ENCODE measurements around the gene RASGRF1. TPM values are rescaled to one million over a fixed set of nuclear protein-coding genes. Genes with fewer than 3 reads are reported as not detected.

RASGRF1 gene
- polyA plus RNA-seq, 1 donor (not counting 4 experiments of a cell fraction or from before 2014, with no cell fraction given) = 0.08 TPM

- dilution Hi-C loops (cut with MboI; ENCODE audit: extremely low pct_ligation_motif_present, low sequenced_read_pairs) = no loop called here
These were observed 13.9 kb downstream of the RASGRF1 start for GRCh38 chr15:79076661-79077060.

DNA sequence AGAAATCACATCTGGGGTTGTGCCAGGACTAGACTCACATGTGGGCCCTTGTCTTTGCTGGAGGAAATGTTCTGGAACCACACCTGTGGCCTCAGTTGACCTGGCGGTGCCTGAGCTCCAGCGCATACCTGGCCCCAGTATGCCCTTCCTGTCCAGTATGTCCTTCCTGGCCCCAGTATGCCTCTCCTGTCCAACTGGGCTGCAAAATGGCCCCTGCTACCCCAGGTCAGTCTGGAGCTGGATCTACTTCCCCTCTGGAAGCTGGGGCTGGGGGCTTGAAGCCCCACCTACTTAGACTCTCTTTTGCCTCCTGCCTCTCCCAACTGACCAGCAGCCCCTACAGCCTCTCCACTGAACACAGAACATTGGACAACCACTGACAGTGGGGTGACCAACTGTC lies 15.3 kb downstream of the RASGRF1 start:
- Histone ChIP-seq H4K20me1 (ENCODE audit: control insufficient read depth, extremely low read depth, insufficient read depth, low read length) (peaks cover 3% of the 10 kb centered on the region), H3K9me3 (ENCODE audit: control insufficient read depth, low read depth, low read length) (no peaks in the 10 kb centered on the region), H2AFZ (ENCODE audit: control insufficient read depth, low read length) (no peak overlapping the region), H3K9me1 (ENCODE audit: control insufficient read depth, extremely low read depth, insufficient read depth, low read length) (no peaks in the 10 kb centered on the region), H3K36me3 (ENCODE audit: control insufficient read depth in 2 of 2, extremely low read depth in 1 of 2, insufficient read depth in 2 of 2, low read length in 2 of 2) (no peaks in the 10 kb centered on the region), H3K79me2 (ENCODE audit: control insufficient read depth, insufficient read depth, low read length) (no peaks in the 10 kb centered on the region), H3K4me3 (ENCODE audit: control insufficient read depth in 2 of 3, extremely low read depth in 1 of 3, insufficient read depth in 2 of 3, low read depth in 1 of 3, low read length in 3 of 3) (no peak overlapping the region), H3K4me1 (ENCODE audit: control insufficient read depth, extremely low read depth, insufficient read depth, low read length) (no peaks in the 10 kb centered on the region), H3K27me3 (ENCODE audit: control insufficient read depth, extremely low read depth, insufficient read depth, low read length) (no peaks in the 10 kb centered on the region), H3K4me2 (ENCODE audit: control insufficient read depth, extremely low read depth, insufficient read depth, low read depth, low read length) (no peak overlapping the region), H3K9ac (ENCODE audit: control insufficient read depth, extremely low read depth, insufficient read depth, low read length) (no peak overlapping the region), H3K27ac (ENCODE audit: control insufficient read depth, insufficient read depth, low read length) (no peak overlapping the region)
- TF ChIP-seq, protein P1, sequence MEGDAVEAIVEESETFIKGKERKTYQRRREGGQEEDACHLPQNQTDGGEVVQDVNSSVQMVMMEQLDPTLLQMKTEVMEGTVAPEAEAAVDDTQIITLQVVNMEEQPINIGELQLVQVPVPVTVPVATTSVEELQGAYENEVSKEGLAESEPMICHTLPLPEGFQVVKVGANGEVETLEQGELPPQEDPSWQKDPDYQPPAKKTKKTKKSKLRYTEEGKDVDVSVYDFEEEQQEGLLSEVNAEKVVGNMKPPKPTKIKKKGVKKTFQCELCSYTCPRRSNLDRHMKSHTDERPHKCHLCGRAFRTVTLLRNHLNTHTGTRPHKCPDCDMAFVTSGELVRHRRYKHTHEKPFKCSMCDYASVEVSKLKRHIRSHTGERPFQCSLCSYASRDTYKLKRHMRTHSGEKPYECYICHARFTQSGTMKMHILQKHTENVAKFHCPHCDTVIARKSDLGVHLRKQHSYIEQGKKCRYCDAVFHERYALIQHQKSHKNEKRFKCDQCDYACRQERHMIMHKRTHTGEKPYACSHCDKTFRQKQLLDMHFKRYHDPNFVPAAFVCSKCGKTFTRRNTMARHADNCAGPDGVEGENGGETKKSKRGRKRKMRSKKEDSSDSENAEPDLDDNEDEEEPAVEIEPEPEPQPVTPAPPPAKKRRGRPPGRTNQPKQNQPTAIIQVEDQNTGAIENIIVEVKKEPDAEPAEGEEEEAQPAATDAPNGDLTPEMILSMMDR (optimal IDR thresholded peaks at IDR 0.05 in 1 of 3, IDR thresholded peaks at IDR 0.05 in 1 of 3, conservative IDR thresholded peaks at IDR 0.05 in 1 of 3; ENCODE audit: extremely low read depth in 1 of 3, insufficient read depth in 2 of 3, low read length in 3 of 3) = no peak
- TF ChIP-seq EZH2 (IDR thresholded peaks at IDR 0.05; ENCODE audit: low read length) = no peak
- DNase-seq (ENCODE audit: low read depth, low spot score) (no peak), FAIRE-seq (no peak)
- dilution Hi-C loops (cut with MboI; ENCODE audit: extremely low pct_ligation_motif_present, low sequenced_read_pairs) = no loop called here

More at GRCh38 chr15:79076661-79077060, 13.9 kb downstream of the RASGRF1 start:
- no peaks in the 10 kb centered on the region for H4K20me1 ChIP-seq (ENCODE audit: control insufficient read depth, extremely low read depth, insufficient read depth, low read length)
- H3K36me3 ChIP-seq (ENCODE audit: control insufficient read depth in 2 of 2, extremely low read depth in 1 of 2, insufficient read depth in 2 of 2, low read length in 2 of 2) = no peaks in the 10 kb centered on the region
- no peaks in the 10 kb centered on the region for H3K79me2 ChIP-seq (ENCODE audit: control insufficient read depth, insufficient read depth, low read length)
- H3K4me1 ChIP-seq (ENCODE audit: control insufficient read depth, extremely low read depth, insufficient read depth, low read length) = no peaks in the 10 kb centered on the region
- no peaks in the 10 kb centered on the region for H3K9me1 ChIP-seq (ENCODE audit: control insufficient read depth, extremely low read depth, insufficient read depth, low read length)
- H3K27me3 ChIP-seq (ENCODE audit: control insufficient read depth, extremely low read depth, insufficient read depth, low read length) = no peaks in the 10 kb centered on the region
- H2AFZ ChIP-seq (ENCODE audit: control insufficient read depth, low read length) = no peak overlapping the region
- TF ChIP-seq, protein P1 (optimal IDR thresholded peaks at IDR 0.05 in 1 of 3, IDR thresholded peaks at IDR 0.05 in 1 of 3, conservative IDR thresholded peaks at IDR 0.05 in 1 of 3; ENCODE audit: extremely low read depth in 1 of 3, insufficient read depth in 2 of 3, low read length in 3 of 3) = no peak
- TF ChIP-seq EZH2 (IDR thresholded peaks at IDR 0.05; ENCODE audit: low read length) = no peak
- H3K27ac ChIP-seq (ENCODE audit: control insufficient read depth, insufficient read depth, low read length) = no peak overlapping the region
- no peak for FAIRE-seq
- H3K9ac ChIP-seq (ENCODE audit: control insufficient read depth, extremely low read depth, insufficient read depth, low read length) = no peak overlapping the region
- DNase-seq (ENCODE audit: low read depth, low spot score) = no peak
- no peaks in the 10 kb centered on the region for H3K9me3 ChIP-seq (ENCODE audit: control insufficient read depth, low read depth, low read length)
- H3K4me3 ChIP-seq (ENCODE audit: control insufficient read depth in 2 of 3, extremely low read depth in 1 of 3, insufficient read depth in 2 of 3, low read depth in 1 of 3, low read length in 3 of 3) = no peak overlapping the region
- no peak overlapping the region for H3K4me2 ChIP-seq (ENCODE audit: control insufficient read depth, extremely low read depth, insufficient read depth, low read depth, low read length)
